OCI-LY1 (cell line): ENCODE measurements around the gene SMIM29.

Experiments used
- H2AFZ ChIP-seq: fragments of 200-600 bp; sonication (generic), shearing (Covaris generic); 2 replicates; pipeline ENCODE4 v1.6.0; 2014; ENCODE audit warnings: antibody characterized with exemption, mild to moderate bottlenecking, low read length
- H3F3A ChIP-seq: fragments of 200-600 bp; sonication (generic), shearing (Covaris generic); 2 replicates; pipeline ENCODE4 v1.6.0; 2014; ENCODE audit warnings: mild to moderate bottlenecking, antibody characterized with exemption, low read length, moderate library complexity; ENCODE audit not compliant: insufficient read depth
- H3K27ac ChIP-seq: fragments of 200-600 bp; sonication (generic); 2 replicates; pipeline ENCODE4 v1.5.1; 2014; ENCODE audit warnings: low read length, mixed run types, mild to moderate bottlenecking, low read depth; ENCODE audit not compliant: poor library complexity, severe bottlenecking
- H3K27me3 ChIP-seq: fragments of 200-600 bp; sonication (generic); 2 replicates; pipeline ENCODE4 v1.6.0; 2014; ENCODE audit warnings: antibody characterized with exemption, mild to moderate bottlenecking, low read length, moderate library complexity; ENCODE audit not compliant: insufficient read depth
- H3K36me3 ChIP-seq: fragments of 200-600 bp; sonication (generic); 2 replicates; pipeline ENCODE4 v1.6.1; 2014; ENCODE audit warnings: mild to moderate bottlenecking, antibody characterized with exemption, low read length, moderate library complexity, mixed read lengths; ENCODE audit not compliant: insufficient read depth
- H3K4me1 ChIP-seq: fragments of 200-600 bp; sonication (generic); 2 replicates; pipeline ENCODE4 v1.5.1; 2014; ENCODE audit warnings: mild to moderate bottlenecking, low read length, moderate library complexity; ENCODE audit not compliant: insufficient read depth, severe bottlenecking
- H3K4me2 ChIP-seq: fragments of 200-600 bp; sonication (generic), shearing (Covaris generic); 2 replicates; pipeline ENCODE4 v1.6.1; 2014; ENCODE audit warnings: low read length
- H3K4me3 ChIP-seq: fragments of 200-600 bp; sonication (generic); 2 replicates; pipeline ENCODE4 v1.5.1; 2014; ENCODE audit warnings: low read length, low read depth, mild to moderate bottlenecking, mixed read lengths; ENCODE audit not compliant: poor library complexity, severe bottlenecking
- H3K79me2 ChIP-seq: fragments of 200-600 bp; shearing (Covaris generic); 2 replicates; pipeline ENCODE4 v1.6.1; 2016; ENCODE audit warnings: mixed run types, low read length, mixed read lengths; ENCODE audit not compliant: insufficient read depth
- H3K9ac ChIP-seq: fragments of 200-600 bp; sonication (generic), shearing (Covaris generic); 2 replicates; pipeline ENCODE4 v1.6.1; 2014; ENCODE audit warnings: mild to moderate bottlenecking, low read length, mixed read lengths
- H3K9me2 ChIP-seq: fragments of 200-600 bp; sonication (generic), shearing (Covaris generic); 2 replicates; pipeline ENCODE4 v1.6.1; 2014; ENCODE audit warnings: low read depth, mild to moderate bottlenecking, low read length, mixed read lengths
- H3K9me3 ChIP-seq: fragments of 200-600 bp; shearing (Covaris generic); 2 replicates; pipeline ENCODE4 v1.6.1; 2014; ENCODE audit warnings: low read length, mixed read lengths
- H4K20me1 ChIP-seq: fragments of 200-600 bp; sonication (generic), shearing (Covaris generic); 2 replicates; pipeline ENCODE4 v1.6.0; 2016; ENCODE audit warnings: mild to moderate bottlenecking, low read length; ENCODE audit not compliant: insufficient read depth
- EZH2 ChIP-seq: fragments of 200-600 bp; sonication (generic), shearing (Covaris generic); IDR thresholded peaks from 2 replicates; pipeline ENCODE4 v1.8.0; 2017; ENCODE audit warnings: borderline replicate concordance, mixed run types, mild to moderate bottlenecking, antibody characterized with exemption, low read length, moderate library complexity, mixed read lengths
- TF ChIP-seq, protein P1 (sequence below): fragments of 200-600 bp; sonication (generic), shearing (Covaris generic); IDR thresholded peaks from 2 replicates; pipeline ENCODE4 v1.5.1; 2017; ENCODE audit warnings: mild to moderate bottlenecking, antibody characterized with exemption, low read length, moderate library complexity, mixed read lengths

The SMIM29 gene

DNA sequence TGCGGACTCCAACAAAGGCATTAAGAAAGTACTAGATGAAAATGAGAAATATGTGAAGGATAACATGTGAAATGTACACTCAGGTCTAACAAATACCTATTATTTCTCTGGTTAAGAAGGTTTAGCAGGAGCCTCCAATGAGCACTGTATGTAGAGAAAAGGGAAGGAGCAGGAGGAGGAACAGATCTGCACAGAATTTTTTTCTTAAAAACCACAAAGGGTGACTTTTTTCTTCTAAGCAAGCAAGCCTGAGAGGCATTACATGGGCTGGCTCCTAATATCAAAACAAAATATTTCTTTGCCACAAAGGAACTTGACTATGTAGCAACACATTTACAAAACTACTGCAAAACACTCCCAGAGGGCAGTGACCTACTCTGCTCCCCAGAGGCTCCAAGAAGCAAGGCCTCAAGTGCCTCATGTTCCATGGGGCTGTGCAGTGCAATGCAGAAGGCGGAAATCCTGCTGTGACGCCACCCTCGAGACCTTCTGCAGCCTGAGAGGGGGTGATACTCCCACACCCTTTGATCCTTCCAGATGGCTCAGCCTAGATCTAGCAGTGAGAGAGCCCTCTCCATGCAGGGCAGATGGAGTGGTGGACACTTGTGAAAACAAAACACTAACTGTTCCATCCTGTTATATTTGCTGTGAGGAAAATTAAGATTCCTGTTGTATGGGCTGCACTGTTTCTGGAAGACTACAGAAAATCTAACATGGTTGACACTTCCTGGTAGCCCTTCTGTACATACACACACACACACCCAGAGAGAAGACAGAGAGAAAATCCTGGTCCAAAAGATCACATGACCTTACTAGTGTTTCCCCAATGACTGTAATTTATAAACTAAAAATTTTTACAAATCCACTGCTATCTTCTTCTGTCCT lies 36.0 kb upstream of the SMIM29 start:
- H3K79me2 ChIP-seq = no peaks in the 10 kb centered on the region
- no peak overlapping the region for H3K27ac ChIP-seq

GRCh38 chr6:34281702-34282334 lies 33.0 kb upstream of the SMIM29 start:
- TF ChIP-seq, protein P1, sequence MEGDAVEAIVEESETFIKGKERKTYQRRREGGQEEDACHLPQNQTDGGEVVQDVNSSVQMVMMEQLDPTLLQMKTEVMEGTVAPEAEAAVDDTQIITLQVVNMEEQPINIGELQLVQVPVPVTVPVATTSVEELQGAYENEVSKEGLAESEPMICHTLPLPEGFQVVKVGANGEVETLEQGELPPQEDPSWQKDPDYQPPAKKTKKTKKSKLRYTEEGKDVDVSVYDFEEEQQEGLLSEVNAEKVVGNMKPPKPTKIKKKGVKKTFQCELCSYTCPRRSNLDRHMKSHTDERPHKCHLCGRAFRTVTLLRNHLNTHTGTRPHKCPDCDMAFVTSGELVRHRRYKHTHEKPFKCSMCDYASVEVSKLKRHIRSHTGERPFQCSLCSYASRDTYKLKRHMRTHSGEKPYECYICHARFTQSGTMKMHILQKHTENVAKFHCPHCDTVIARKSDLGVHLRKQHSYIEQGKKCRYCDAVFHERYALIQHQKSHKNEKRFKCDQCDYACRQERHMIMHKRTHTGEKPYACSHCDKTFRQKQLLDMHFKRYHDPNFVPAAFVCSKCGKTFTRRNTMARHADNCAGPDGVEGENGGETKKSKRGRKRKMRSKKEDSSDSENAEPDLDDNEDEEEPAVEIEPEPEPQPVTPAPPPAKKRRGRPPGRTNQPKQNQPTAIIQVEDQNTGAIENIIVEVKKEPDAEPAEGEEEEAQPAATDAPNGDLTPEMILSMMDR = no peak
- no peak for TF ChIP-seq EZH2
- H3K9me3 ChIP-seq = no peaks in the 10 kb centered on the region
- H3K27ac ChIP-seq = no peak overlapping the region
- no peak overlapping the region for H3K9ac ChIP-seq
- no peaks in the 10 kb centered on the region for H3K4me1 ChIP-seq
- no peaks in the 10 kb centered on the region for H4K20me1 ChIP-seq
- H3F3A ChIP-seq = no peaks in the 10 kb centered on the region
- H3K4me2 ChIP-seq = no peak overlapping the region
- H3K79me2 ChIP-seq = no peaks in the 10 kb centered on the region
- H3K9me2 ChIP-seq = no peaks in the 10 kb centered on the region
- H3K36me3 ChIP-seq = peaks cover 34% of the 10 kb centered on the region; the same call in 1 of the 2 replicates
- H3K27me3 ChIP-seq = no peaks in the 10 kb centered on the region
- H3K4me3 ChIP-seq = no peak overlapping the region
- no peak overlapping the region for H2AFZ ChIP-seq

More for the DNA sequence above, 36.0 kb upstream of the SMIM29 start:
- Histone ChIP-seq H3F3A (no peaks in the 10 kb centered on the region), H3K9me3 (no peaks in the 10 kb centered on the region), H3K4me3 (no peak overlapping the region), H3K4me2 (no peak overlapping the region), H3K9me2 (no peaks in the 10 kb centered on the region), H4K20me1 (no peaks in the 10 kb centered on the region), H2AFZ (no peak overlapping the region), H3K4me1 (peaks cover 7% of the 10 kb centered on the region), H3K36me3 (peaks cover 43% of the 10 kb centered on the region; the same call in 1 of the 2 replicates), H3K27me3 (no peaks in the 10 kb centered on the region), H3K9ac (no peak overlapping the region)
- TF ChIP-seq, protein P1 = no peak
- no peak for TF ChIP-seq EZH2

DNA sequence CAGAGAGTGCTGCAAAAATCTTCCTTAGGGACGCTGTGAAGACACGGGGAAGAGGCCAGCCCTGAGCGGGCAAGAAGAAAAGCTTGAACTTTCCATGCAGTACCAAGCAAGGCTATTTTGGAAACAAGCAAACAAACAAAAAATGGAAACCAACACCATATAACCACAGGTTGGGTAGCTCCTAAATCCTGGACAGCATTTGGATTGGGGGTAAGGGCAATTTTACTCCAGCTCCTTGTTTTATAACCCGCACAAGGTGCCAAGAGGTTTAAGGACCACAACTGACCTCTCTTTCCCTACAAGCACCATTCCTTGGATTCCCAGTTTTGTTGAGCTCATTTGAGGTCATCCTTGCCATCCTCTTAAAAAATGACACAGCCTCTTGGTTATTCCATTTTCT lies 31.4 kb upstream of the SMIM29 start:
- H3K9ac ChIP-seq = no peak overlapping the region
- H4K20me1 ChIP-seq = no peaks in the 10 kb centered on the region
- peaks cover 28% of the 10 kb centered on the region; the same call in 1 of the 2 replicates for H3K36me3 ChIP-seq
- H3K4me2 ChIP-seq = no peak overlapping the region
- H3K9me3 ChIP-seq = no peaks in the 10 kb centered on the region
- H3F3A ChIP-seq = no peaks in the 10 kb centered on the region
- no peaks in the 10 kb centered on the region for H3K9me2 ChIP-seq
- H3K4me3 ChIP-seq = no peak overlapping the region
- H3K27me3 ChIP-seq = no peaks in the 10 kb centered on the region
- H3K27ac ChIP-seq = no peak overlapping the region
- H3K4me1 ChIP-seq = no peaks in the 10 kb centered on the region
- H3K79me2 ChIP-seq = no peaks in the 10 kb centered on the region
- H2AFZ ChIP-seq = no peak overlapping the region
- TF ChIP-seq, protein P1 = no peak
- TF ChIP-seq EZH2 = no peak
